Fibroblast of mammary gland (primary cell): ENCODE data around the gene IER3.

Experiments
- DNase-seq: peaks from one replicate; pipeline ENCODE4 v3.0.0-alpha.2; 2010; ENCODE audit warnings: low read depth
- H3K4me3 ChIP-seq: 2 replicates; pipeline ENCODE4 v1.5.1; 2011; ENCODE audit warnings: low read depth, mild to moderate bottlenecking, low read length, moderate library complexity; ENCODE audit not compliant: control insufficient read depth
- TF ChIP-seq, protein P1 (sequence below): conservative IDR thresholded peaks from 2 replicates; pipeline ENCODE4 v1.5.1; 2011; ENCODE audit warnings: low read depth, low read length, inconsistent platforms; ENCODE audit not compliant: control insufficient read depth, insufficient read depth

The IER3 gene

DNA sequence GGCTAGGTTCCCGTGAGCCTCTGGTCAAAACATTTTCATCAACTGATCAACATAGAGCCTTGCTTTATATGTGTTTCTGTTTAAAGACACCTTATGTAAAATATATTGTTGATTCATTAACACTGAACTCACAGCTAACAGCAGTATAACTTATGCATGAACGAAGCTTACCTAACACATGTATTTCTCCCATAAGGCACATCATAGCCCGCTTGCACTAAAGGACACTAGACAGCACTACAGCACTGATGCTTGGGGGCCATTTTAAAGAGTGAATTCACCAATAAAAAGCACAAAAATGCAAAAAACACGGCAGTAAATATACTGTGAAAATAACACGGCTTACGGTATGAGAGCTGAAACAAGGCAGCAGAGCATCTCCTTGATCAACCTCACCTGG, 5.8 kb downstream of the IER3 start:
- H3K4me3 ChIP-seq = no peak overlapping the region
- TF ChIP-seq, protein P1, sequence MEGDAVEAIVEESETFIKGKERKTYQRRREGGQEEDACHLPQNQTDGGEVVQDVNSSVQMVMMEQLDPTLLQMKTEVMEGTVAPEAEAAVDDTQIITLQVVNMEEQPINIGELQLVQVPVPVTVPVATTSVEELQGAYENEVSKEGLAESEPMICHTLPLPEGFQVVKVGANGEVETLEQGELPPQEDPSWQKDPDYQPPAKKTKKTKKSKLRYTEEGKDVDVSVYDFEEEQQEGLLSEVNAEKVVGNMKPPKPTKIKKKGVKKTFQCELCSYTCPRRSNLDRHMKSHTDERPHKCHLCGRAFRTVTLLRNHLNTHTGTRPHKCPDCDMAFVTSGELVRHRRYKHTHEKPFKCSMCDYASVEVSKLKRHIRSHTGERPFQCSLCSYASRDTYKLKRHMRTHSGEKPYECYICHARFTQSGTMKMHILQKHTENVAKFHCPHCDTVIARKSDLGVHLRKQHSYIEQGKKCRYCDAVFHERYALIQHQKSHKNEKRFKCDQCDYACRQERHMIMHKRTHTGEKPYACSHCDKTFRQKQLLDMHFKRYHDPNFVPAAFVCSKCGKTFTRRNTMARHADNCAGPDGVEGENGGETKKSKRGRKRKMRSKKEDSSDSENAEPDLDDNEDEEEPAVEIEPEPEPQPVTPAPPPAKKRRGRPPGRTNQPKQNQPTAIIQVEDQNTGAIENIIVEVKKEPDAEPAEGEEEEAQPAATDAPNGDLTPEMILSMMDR = no peak
- DNase-seq = no peak

DNA sequence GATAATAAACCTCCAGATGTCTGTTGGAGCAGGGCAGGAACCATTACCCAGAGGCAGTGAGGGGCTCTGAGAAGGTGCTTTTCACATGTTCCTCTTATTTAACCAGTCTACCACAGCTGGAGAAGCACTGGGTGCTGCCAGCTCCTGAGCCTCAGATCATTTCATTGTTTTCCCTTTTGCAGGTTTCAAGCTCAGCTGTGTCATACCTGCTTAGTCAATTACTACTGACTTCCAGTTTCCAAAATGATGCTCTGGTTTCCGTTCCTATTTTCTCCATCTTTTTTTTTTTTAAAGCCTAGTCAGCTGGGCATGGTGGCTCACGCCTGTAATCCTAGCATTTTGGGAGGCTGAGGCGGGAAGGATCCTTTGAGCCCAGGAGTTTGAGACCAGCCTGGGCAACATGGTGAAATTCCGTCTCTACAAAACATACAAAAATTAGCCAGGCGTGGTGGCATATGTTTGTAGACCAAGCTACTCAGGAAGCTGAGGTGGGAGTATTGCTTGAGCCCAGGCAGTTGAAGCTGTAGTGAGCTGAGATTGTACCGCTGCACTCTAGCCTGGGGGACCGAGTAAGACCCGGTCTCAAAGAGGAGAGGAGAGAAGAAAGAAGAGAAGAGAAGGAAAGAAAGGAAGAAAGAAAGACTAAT, 8.6 kb downstream of the IER3 start:
- no peak for DNase-seq
- no peak overlapping the region for H3K4me3 ChIP-seq
- TF ChIP-seq, protein P1 = no peak

DNA sequence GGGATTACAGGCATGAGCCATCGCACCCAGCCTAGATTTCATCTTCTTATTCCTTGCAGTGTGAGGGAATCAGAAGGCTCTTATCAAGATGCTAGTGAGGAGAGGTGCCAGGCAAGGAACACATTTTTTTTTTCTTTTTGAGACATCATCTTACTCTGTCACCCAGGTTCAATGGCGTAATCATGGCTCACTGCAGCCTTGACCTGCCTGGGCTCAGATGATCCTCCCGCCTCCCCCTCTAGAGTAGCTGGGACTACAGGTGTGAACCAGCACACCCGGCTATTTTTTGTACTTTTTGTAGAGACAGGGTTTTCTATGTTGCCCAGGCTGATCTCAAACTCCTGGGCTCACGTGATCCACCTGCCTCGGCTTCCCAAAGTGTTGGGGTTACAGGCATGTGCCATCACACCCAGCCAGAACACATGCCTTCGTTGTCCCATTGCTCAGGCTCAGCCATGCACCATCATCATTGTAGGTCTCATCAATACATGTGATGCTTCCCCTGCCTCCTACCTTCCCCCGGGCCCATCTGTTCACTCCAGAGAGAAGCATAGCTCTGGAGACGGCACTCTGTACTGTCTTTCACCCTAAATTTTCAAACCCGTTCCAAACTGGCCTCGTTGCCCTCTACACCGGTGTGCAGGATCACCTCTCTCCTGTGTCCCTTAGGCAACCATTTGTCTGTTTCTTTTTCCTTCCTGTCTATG, 12.0 kb downstream of the IER3 start:
- DNase-seq = no peak
- no peak overlapping the region for H3K4me3 ChIP-seq
- TF ChIP-seq, protein P1 = no peak

DNA sequence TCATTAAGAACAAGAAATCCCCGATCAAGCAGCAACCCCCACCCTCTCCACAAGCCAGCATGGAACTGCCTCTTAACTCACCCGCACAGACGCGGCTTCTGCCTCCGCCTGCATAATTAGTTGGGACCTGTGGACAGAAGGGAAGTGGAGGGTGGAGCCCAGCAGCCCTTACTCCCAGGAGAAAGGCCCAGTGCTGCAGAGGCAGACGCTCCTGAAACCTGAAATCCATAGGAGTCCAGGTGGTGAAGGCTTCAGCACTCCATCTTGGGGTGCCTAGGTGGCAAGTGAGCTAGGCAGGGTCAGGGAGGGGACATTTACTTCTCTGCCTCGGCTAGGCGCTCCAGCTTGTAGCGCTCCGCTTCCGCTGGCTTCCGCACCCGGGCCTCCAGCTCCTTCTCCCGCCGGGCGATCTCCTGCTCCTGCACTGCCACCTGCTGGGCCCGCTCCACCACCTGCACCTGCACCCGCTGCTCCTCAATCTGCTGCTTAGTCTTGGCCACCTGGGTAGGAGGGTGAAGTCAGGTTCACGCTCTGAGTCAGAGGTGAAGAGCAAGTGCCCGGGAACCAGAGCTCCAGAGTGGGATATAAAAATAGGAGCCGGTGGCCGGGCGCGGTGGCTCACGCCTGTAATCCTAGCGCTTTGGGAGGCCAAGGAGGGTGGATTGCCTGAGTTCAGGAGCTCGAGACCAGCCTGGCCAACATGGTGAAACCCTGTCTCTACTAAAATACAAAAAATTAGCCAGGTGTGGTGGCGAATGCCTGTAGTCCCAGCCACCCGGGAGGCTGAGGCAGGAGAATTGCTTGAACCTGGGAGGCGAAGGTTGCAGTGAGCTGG, 13.5 kb downstream of the IER3 start:
- no peak overlapping the region for H3K4me3 ChIP-seq
- TF ChIP-seq, protein P1 = peak; percentile 26
- peak; percentile 41 for DNase-seq

DNA sequence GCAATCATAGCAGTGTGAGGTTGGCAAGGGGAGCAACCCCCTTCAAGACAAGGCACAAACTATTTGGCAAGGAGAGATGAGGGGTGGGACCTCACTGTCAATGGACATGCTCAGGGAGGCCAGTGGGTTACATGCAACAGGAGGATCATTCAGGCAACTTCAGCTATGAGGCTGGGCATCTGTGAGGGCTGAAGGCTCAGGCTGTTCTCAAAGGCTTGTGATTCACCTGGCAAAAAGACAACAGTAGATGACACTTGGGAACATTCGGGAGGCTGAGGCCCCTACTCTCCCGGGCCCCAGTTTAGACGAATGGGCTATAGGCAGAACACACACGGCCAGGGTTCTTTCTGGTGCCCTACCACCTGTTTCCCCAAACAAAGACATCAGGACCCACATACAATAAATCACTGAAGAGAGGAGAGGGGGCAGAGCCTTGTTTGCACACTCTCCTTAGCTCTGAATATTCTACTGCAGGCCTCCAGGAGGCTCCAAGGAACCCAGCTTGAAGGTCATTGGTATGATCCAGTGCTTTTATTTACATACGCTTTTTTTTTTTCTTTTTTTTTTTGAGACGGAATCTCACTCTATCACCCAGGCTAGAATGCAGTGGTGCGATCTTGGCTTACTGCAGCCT, 16.3 kb downstream of the IER3 start:
- no peak overlapping the region for H3K4me3 ChIP-seq
- DNase-seq = peak; percentile 71
- TF ChIP-seq, protein P1 = peak; percentile 45
